IPS-15b (cell line): ENCODE measurements around the gene KRT6B.

ENCODE experiments used
- H3K27me3 ChIP-seq: one replicate; pipeline ENCODE4 v1.6.1; 2013; ENCODE audit warnings: low read length; ENCODE audit not compliant: control insufficient read depth, insufficient read depth
- H3K36me3 ChIP-seq: one replicate; pipeline ENCODE4 v1.6.1; 2013; ENCODE audit warnings: low read length; ENCODE audit not compliant: control insufficient read depth, insufficient read depth
- H3K4me1 ChIP-seq: one replicate; pipeline ENCODE4 v1.6.1; 2013; ENCODE audit warnings: mild to moderate bottlenecking, low read length; ENCODE audit not compliant: control insufficient read depth, insufficient read depth
- H3K4me3 ChIP-seq: one replicate; pipeline ENCODE4 v1.5.1; 2013; ENCODE audit warnings: low read depth, low read length
- H3K9ac ChIP-seq: one replicate; pipeline ENCODE4 v1.6.1; 2013; ENCODE audit warnings: low read depth, mild to moderate bottlenecking, low read length
- H3K9me3 ChIP-seq: one replicate; pipeline ENCODE4 v1.6.1; 2013; ENCODE audit warnings: mild to moderate bottlenecking, low read length; ENCODE audit not compliant: control insufficient read depth, insufficient read depth

Gene KRT6B

GRCh38 chr12:52434081-52434733 lies 17.7 kb downstream of the KRT6B start, which contains the start of gene KRT75:
Gene KRT75, minus strand, starts transcription at chr12:52434371. Its CDS starts 67 bp downstream, at chr12:52434304.
- no peaks in the 10 kb centered on the region for H3K36me3 ChIP-seq

GRCh38 chr12:52433501-52434080 lies 18.4 kb downstream of the KRT6B start:
- H3K36me3 ChIP-seq, result no peaks in the 10 kb centered on the region
- H3K9me3 ChIP-seq, result no peaks in the 10 kb centered on the region
- H3K4me3 ChIP-seq, result no peak overlapping the region
- H3K4me1 ChIP-seq, result no peaks in the 10 kb centered on the region
- H3K27me3 ChIP-seq, result no peaks in the 10 kb centered on the region
- no peak overlapping the region for H3K9ac ChIP-seq

More at GRCh38 chr12:52434081-52434733, 17.7 kb downstream of the KRT6B start, which contains the start of gene KRT75:
- no peak within 1 kb of the TSS for H3K4me3 ChIP-seq
- no peak within 1 kb of the TSS for H3K9ac ChIP-seq
- no peaks in the 10 kb centered on the region for H3K9me3 ChIP-seq
- no peaks in the 10 kb centered on the region for H3K4me1 ChIP-seq
- no peaks in the 10 kb centered on the region for H3K27me3 ChIP-seq

GRCh38 chr12:52432559-52433207 lies 19.3 kb downstream of the KRT6B start:
- Histone ChIP-seq H3K36me3 (no peaks in the 10 kb centered on the region), H3K4me1 (no peaks in the 10 kb centered on the region), H3K9me3 (no peaks in the 10 kb centered on the region), H3K9ac (no peak overlapping the region), H3K4me3 (no peak overlapping the region), H3K27me3 (no peaks in the 10 kb centered on the region)

GRCh38 chr12:52428121-52428520 lies 23.8 kb downstream of the KRT6B start:
- Histone ChIP-seq H3K36me3 (no peaks in the 10 kb centered on the region), H3K9ac (no peak overlapping the region), H3K9me3 (no peaks in the 10 kb centered on the region), H3K4me1 (no peaks in the 10 kb centered on the region), H3K27me3 (no peaks in the 10 kb centered on the region), H3K4me3 (no peak overlapping the region)

- Histone ChIP-seq H3K9ac (no peak overlapping the region), H3K27me3 (no peaks in the 10 kb centered on the region), H3K36me3 (no peaks in the 10 kb centered on the region), H3K9me3 (no peaks in the 10 kb centered on the region), H3K4me1 (no peaks in the 10 kb centered on the region), H3K4me3 (no peak overlapping the region)
Observed at GRCh38 chr12:52427083-52427482, 24.9 kb downstream of the KRT6B start.

GRCh38 chr12:52426034-52426433 lies 25.9 kb downstream of the KRT6B start:
- H3K4me3 ChIP-seq, result no peak overlapping the region
- no peaks in the 10 kb centered on the region for H3K4me1 ChIP-seq
- H3K36me3 ChIP-seq, result no peaks in the 10 kb centered on the region
- no peaks in the 10 kb centered on the region for H3K27me3 ChIP-seq
- no peaks in the 10 kb centered on the region for H3K9me3 ChIP-seq
- no peak overlapping the region for H3K9ac ChIP-seq

- Histone ChIP-seq H3K4me3 (no peak overlapping the region), H3K9ac (no peak overlapping the region), H3K9me3 (no peaks in the 10 kb centered on the region), H3K27me3 (no peaks in the 10 kb centered on the region), H3K4me1 (no peaks in the 10 kb centered on the region), H3K36me3 (no peaks in the 10 kb centered on the region)
Observed at GRCh38 chr12:52425466-52425865, 26.5 kb downstream of the KRT6B start.

GRCh38 chr12:52423661-52424500 lies 28.1 kb downstream of the KRT6B start:
- no peak overlapping the region for H3K9ac ChIP-seq

GRCh38 chr12:52423035-52423434 lies 28.9 kb downstream of the KRT6B start:
- H3K4me1 ChIP-seq, result no peaks in the 10 kb centered on the region
- no peak overlapping the region for H3K4me3 ChIP-seq
- H3K9me3 ChIP-seq, result no peaks in the 10 kb centered on the region
- no peaks in the 10 kb centered on the region for H3K36me3 ChIP-seq
- no peak overlapping the region for H3K9ac ChIP-seq
- no peaks in the 10 kb centered on the region for H3K27me3 ChIP-seq

More at GRCh38 chr12:52423661-52424500, 28.1 kb downstream of the KRT6B start:
- Histone ChIP-seq H3K27me3 (no peaks in the 10 kb centered on the region), H3K9me3 (no peaks in the 10 kb centered on the region), H3K36me3 (no peaks in the 10 kb centered on the region), H3K4me3 (no peak overlapping the region), H3K4me1 (no peaks in the 10 kb centered on the region)

GRCh38 chr12:52419656-52420055 lies 32.3 kb downstream of the KRT6B start:
- Histone ChIP-seq H3K9me3 (no peaks in the 10 kb centered on the region), H3K9ac (no peak overlapping the region), H3K36me3 (no peaks in the 10 kb centered on the region), H3K27me3 (no peaks in the 10 kb centered on the region), H3K4me1 (no peaks in the 10 kb centered on the region), H3K4me3 (no peak overlapping the region)

- Histone ChIP-seq H3K9ac (no peak overlapping the region), H3K4me3 (no peak overlapping the region), H3K27me3 (no peaks in the 10 kb centered on the region), H3K36me3 (no peaks in the 10 kb centered on the region), H3K9me3 (no peaks in the 10 kb centered on the region), H3K4me1 (no peaks in the 10 kb centered on the region)
Observed at GRCh38 chr12:52418576-52419110, 33.3 kb downstream of the KRT6B start.
